DMS53 (cell line): Measurements from ENCODE around the gene PDHA1.
A peak's percentile ranks its signal among the peaks of the same experiment; 100 is the strongest.

ENCODE experiments used
- DNase-seq: peaks from one replicate; lab custom pipeline; 2025; lab: John Stamatoyannopoulos, UW

Gene PDHA1

DNA sequence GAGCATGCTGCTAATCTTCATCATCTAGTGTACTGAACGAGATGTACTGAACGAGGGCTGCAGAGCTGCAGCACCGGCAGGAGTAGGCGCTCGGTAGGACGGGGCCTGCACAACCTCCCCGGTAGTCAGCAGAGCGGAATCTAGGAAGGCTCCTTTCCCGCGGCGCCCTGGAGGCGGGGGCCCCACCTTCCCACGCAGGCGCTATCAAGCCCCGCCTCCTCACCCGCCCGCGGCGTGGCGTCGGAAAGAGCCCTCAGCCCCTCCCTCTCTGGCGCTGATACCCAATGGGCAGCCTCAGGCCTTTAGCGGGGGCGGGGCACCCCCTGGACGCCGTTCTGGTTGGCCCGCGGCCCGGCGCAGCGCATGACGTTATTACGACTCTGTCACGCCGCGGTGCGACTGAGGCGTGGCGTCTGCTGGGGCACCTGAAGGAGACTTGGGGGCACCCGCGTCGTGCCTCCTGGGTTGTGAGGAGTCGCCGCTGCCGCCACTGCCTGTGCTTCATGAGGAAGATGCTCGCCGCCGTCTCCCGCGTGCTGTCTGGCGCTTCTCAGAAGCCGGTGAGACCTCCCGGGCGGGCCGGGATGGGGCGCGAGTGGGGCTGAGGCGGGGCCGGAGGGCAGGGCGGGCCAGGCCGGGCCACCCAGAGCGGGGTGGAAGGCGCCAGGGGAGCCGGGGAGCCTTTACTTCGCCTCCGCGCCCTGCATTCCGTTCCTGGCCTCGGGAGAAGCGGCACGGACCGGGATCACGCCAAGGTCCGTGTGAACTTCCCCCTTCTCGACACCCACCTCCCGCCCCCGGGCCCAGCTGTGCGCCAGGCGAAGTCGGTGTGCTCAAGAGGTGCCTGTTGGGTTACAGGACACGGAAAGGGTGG, at the start of gene PDHA1:
Gene PDHA1 (plus strand): TSS at position 393 of the 874 bp plus-strand sequence. CDS start 111 bp downstream, at position 504.
- DNase-seq: peak; percentile 98

DNA sequence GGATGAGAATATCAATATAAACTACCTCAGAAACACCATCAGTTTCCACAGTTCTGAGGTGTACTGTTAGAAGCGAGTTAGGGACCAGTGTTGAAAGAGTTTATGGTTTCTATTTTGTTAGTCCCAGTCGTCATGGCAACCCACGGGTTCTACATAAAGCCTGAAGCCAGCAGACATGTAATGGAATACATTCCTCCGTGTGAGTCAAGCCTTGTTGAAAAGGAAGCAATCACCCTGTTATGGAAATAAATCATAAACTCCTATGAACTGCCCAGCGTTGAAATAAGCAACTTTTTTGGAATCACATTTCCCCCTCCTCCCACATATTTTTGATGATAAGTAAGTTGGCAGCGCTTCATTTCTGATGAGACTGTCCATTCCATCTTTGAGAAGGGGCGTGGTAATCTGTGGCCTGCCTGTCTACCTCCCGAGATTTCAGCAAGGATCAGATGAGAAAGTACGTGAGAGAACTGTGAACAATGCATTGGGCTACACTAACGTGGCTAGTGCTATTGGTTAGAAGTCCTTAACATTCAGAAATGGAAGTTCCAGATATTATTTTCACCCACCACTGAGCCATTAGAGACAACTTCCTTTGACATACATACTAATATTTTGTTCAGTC, 40.4 kb upstream of the PDHA1 start:
- DNase-seq: peak; percentile 19

DNA sequence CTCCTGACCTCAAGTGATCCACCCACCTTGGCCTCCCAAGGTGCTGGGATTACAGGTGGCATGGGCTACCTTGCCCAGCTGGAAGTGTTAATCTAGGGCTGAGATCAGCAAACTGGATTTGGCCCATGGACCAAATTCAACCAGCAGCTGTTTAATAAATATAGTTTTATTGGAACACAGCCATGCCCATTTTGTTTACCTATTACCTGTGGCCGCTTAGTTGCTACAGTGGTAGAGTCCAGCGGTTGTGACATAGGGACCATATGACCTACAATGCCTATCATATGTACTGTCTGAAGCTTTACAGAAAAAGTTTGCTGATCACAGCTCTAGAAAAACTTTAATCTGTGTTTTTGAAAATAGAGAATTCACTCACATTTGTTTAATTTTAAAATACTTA, 17.2 kb upstream of the PDHA1 start:
- DNase-seq: no peak

DNA sequence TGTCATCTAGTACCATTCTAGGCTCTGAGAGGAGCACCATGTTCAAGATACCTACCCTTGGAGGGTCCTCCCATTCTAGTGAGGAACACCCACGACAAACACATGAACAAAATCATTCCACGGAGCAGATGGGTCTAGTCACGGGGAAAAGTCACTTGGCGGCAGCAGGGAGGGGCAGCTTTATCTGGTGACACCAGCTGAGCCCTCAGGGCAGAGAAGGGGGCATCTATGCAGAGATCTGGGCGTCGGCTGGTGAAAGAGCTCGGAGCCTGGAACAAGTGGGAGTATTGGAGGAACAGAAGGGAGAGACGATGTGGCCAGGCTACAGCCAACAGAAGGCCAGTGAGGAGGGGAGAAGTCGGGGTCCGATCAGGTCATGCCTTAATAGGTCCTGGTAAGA, 11.9 kb upstream of the PDHA1 start:
- no peak for DNase-seq

DNA sequence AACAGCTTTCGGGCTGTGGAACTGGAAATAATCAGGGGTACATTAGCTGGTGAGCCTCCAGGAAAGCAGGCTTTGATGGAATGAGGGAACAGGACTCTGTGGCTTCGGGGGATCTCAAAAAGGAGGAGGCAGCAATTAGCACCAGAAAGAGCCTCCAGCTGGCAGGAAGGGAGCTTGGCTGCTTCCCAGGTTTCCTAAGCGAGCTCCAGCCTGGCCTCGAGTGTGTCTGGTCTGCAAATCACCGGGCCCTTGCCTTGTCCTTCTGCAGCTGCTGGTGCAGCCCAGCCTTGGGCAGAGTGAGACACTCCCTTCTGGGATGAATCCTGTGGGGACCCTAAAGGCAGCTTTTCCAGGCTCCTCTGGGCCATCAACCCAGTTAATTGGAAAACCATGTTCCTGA, 10.7 kb upstream of the PDHA1 start:
- DNase-seq: peak; percentile 12

DNA sequence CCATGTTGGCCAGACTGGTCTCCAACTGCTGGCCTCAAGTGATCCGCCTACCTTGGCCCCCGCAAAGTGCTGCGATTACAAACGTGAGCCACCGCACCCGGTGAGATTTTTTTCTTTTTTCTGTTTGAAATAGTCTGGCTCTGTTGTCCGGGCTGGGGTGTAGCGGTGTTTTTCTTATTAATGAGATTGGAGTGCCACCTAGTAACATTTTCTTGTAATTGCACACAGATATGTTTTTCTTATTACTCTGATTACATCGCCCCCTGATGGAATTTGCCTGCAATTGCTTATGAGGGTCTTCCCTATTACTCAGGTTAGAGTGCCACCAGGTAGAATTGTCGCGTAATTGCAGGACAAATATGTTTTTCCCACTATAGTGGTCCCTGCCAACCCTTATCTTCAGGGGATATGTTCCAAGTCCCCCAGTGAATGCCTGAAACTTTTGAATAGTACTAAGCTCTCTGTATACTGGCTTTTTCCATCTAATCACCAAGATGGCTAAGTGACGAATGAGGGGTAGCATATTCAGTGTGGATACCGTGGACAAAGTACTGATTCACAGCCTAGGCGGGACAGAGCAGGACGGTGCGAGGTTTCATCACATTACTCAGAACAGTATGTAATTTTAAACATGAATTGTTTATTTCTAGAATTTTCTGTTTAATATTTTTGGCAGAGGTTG, 8.6 kb upstream of the PDHA1 start:
- DNase-seq: peak; percentile 95

DNA sequence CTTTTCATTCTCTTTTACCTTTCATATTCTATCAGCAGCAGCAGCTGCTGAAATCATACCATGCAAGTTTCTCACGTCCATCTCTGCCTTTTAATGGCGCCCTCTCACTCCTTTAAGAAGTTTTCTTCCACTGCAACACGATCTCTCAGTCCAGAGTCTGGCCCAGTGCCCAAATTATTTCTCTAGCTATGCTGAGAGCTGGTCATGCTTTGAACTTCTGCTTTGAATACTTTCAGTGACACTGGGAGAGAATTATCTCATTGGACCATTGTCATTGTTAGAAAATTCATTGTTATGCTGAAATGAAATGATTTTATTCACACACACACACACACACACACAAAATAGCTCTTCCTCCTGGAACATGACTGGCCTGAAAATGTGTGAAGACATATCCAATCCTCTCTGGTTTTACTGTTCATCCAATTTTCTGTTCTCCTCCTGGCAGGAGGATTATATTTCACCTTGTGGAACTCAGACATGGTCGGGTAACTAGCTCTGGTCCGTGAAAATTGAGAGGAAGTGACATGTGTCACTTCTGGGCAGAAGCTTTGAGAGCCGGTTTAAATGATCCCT, 1.3 kb upstream of the PDHA1 start:
- peak; percentile 47 for DNase-seq

DNA sequence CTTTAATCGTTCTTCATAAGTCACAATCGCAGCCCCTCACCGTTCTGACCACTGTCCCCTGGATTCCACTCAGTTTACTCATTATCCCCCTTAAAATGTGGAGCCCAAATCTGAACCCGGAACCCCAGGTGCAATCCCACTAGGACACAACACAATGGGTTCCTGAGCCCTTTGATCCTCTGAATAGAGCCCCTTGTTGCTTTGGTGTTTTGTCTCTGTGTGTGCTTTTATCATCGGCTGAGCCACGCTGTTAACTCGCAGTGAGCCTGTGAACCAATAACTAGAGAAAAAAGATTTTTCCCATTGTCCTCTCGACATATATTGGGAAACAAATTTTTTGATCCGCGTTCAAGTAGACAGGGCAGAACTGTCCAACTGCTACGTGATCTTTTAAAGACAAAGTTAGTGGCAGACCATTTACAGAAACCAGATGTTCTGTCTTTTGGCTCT, 617 bp upstream of the PDHA1 start:
- peak; percentile 50 for DNase-seq

DNA sequence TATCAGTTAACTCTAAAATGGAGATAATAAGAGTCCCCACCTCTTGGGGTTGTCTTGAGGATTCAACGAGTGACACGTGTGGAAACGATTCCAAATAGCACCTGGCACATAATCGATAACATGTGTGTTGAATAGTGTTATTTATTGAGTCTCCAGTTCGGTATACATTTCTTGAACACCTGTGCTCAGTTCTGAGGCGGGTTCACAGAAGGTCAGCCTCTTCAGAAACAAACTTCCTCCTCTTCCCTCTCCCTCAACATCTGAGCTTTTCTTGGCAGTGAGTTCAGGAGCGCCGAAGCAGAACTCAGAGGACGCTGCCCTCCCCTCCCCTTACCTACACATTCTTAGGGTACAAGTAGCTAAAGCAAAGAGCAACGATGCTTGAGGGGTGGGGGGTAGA, 934 bp downstream of the PDHA1 start:
- DNase-seq: no peak

DNA sequence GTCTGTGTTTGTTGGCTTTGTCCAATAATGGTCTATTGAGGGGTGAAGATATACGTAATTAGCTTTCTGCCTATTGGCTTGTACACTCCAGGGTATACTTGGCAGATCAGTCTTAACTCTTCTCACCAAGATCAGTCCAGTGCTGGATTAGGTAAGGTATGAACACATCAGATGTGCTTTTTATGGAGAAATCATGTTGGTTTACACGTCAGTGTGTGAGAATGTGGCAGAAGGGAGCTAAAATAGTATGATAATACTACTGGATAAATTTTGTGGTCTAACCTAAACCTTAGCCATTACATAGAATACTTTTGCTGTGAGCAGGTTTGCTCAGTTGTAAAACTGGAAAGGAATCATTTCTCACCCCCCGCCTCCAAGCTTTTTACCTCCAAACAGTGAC, 4.2 kb downstream of the PDHA1 start:
- DNase-seq: no peak

DNA sequence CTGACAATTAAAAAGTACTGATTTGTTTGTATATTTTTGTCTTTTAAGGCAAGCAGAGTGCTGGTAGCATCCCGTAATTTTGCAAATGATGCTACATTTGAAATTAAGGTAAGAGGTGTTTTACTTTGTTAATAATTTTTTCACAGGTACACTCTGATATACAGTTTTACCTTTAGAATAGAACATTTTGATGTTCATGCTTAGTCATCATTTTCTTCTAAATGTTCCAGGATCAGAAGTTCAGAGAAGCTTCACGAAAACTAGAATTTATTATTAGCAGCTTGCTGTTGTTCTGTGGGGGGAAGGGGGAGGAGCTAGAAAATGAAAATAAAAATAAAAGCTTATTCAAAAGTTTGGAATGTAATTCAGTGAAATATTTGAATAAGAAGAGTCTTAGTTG, 5.5 kb downstream of the PDHA1 start:
- no peak for DNase-seq

DNA sequence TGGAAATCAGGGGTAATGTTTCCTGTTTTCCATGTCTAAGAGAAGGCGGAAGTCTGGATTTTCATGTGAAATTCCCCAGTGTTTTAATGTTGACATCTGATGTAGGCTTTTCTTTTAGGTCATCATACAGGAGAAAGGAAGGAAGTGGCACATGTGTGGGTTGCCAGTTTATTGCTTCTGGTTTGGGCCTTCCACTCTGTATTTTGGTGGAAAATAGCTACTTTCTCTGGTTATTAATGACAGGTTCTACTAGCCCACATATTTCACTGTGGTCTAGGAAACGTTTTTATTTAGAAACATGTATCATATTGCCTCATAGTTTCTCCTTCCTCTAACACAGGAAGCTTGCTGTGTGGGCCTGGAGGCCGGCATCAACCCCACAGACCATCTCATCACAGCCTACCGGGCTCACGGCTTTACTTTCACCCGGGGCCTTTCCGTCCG, 7.2 kb downstream of the PDHA1 start:
- DNase-seq: no peak

DNA sequence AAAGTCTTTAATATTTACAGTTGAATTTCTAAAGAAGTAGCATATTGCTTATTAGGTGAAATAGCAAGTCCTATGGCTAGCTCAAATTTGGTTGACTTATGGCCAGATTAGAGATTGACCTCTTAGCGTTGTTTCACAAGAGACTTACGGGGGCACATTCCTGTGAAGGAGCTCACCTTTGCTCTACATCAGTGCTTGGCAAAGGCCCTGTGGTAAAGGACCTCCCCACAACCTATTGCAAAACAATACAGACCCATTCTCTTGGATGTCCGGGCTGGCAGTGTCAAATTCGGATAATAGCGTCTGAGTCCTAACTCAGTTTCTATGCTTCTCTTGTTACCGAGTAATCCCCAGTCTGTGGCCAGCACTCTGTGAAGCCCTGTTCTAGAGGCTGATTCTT, 10.9 kb downstream of the PDHA1 start:
- DNase-seq: no peak

DNA sequence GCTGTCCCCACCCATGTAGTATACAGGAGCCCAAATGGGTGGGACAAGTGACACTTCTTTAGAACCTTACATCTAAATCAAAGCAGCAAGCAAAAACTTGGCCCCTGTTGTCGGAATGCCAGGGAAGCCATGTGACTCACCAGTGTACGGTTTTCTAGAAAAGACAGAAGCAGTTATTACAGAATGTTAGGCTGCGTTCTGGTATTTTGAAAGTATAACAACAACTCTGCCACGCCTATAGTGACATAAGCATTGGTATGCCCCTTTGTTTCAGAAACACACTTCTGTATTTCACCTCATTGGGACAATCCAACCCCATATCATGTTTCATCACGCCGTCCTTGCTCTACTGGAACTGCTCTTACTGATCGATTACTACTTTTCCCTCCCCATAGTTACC, 14.8 kb downstream of the PDHA1 start:
- no peak for DNase-seq

DNA sequence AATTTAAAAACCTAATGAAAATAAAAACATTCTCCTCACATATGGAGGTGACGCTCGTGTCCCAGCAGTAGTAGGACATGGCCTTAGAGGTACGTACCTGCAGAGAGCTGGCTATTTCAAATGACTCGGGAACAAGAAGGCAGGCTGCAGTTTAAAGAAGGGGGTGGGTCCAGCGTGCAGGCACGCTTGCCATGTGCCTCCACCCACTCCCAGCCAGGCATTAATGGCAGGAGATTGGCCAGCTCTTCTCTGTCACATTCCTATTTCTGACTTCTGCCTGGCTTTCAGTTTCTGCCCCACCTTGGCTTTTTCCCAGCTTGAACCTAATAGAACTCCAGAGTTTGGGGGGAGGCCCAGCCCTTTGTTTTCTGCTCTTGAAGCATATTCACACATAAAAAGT, 17.2 kb downstream of the PDHA1 start:
- DNase-seq: no peak

DNA sequence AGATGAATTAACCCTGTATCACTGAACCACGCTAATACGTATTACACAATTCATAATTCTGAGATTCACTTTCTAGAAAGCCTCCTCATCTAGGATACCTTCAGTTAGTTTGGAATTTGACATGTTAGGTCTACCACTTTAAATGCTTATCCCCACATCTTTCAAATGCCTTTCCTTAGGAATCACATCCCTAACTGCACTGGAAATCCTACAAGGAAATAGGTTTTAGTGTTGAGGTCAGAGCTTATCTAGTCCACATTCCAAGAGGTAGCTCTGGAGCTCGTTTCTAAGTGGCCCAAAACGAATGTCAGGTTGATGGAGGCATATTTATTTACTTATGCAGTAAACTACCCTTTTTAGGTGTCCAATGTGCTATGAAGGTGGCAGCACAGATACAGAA, 18.0 kb downstream of the PDHA1 start:
- no peak for DNase-seq

DNA sequence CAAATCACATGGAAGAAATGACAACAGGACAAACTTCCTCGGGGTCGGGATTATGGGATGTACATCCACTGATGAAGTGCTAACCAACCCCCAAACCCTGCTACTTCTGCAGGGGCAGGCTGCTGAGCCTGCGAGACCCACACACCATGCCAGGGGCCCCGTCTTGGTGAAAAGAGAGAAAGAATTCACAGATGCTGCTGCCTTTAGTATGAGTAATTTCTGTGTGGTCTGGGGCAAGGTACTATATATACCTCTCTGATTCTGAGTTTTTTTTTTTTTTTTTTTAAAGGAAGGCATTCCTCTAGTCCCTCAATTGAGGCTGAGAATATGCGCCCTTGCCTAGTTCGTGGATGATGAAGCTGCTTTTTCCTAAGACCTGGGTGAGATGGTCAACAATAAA, 24.8 kb downstream of the PDHA1 start:
- no peak for DNase-seq

DNA sequence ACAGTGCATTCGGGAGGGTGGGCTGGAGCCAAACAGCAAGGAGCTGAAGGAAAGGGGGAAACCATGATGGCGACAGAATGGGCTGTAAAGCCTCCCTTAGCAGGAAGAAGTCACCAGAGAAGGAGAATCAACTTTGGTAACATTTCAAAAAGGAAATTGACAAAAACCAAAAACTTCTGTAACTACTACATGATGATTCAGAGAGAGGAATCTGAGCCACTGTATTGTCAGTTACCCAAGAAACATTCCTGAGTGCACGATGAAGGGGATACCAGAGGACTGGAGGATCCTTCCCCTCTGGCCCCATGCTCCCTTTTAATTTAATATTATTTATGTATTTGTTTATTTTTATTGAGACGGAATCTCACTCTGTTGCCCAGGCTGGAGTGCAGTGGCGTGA, 26.3 kb downstream of the PDHA1 start:
- DNase-seq: no peak

DNA sequence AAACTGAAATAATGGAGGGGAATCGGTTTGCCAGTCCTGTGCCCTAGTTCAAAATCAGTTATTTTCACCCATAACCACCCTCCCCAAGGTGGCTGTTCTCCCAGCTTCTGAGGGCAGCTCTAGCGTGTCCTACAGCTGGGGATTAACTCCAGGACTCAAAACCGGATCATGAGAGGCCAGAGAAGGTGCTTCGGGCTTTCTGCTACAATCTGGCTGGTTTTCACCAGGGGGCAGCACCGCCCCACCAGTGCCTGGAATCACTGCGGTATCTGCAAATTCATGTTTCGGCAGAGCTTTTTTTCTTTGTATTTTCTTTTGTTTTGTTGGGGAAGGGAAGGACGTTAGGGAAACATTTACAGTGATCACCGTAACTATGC, 28.4 kb downstream of the PDHA1 start:
- DNase-seq: peak; percentile 85

DNA sequence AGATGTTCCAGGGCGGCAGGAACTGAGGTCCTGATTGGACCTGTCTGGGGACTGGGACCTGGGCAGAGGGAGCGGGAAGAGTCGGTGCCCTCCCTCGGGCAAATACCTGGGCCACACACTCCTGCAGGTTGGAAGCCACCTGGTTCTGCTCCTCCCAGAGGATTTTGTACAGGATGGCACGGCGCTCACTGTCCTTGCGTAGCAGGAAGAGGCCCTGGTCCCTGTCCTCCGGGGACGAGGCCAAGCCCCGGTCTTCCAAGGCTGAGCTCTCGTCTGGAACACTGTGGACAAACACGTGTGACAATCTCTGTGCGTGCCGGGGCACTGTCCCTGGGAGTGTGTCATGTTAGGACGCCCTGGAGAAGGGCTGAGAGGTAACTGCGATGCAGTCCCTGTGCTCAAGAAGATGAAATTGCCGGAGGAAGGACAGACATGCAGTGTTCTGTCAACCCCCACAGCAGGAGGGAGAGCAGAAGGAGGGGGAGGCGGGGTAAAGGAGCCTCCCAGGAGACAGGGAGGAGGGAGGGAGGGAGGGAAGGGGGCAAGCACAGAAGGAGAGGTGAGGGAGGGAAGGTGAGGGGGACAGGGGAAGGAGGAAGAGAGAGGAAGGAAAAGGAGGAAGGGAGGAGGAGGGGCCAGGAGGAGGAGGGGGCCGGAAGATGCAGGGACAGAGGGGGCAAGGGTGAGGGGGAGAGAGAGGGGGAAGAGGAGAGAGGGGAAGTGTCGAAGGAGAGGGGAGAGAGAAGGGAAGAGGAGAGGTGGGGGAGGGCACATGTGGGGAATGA, 29.0 kb downstream of the PDHA1 start:
- DNase-seq: peak; percentile 83

DNA sequence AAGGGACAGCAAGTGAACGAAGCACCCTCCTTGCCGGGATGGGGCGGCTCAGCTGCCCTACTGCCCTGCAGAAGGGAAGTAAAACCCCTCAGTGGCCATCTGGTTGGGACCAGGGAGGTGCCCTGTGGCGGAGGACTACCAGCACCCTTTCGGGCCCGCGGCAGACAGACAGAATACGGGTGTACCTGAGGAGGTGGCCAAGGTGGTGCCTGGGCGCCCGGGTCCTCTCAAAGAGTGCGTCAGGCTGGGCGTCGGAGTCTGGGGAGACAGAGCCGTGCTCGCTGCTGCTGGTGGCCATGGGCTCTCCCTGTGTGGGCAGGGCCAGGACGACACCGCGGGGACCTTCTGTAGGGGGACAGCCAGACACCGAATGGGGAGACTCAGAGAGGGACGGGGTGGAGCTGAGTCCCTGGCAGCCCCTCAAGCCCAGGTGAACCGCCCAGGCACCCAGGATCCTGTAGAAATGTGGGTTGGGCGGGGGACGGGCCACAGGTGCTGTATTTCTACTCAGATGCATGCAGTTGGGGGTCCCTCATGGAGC, 29.7 kb downstream of the PDHA1 start:
- DNase-seq: peak; percentile 22
